Superior temporal gyrus (tissue), 1 donor: ENCODE measurements around the gene ABLIM2.
A peak's percentile ranks its signal among the peaks of the same experiment; 100 is the strongest.
"Not testable (repeated sequence)": the region's sequence is repeated elsewhere in the genome, so short reads cannot be mapped to it uniquely, and the experiment has no call there.

ENCODE experiments used
- DNase-seq: peaks from one replicate; pipeline ENCODE4 v3.0.0-alpha.2; 2016; ENCODE audit errors: extremely low spot score

ABLIM2 gene

GRCh38 chr4:7939377-7940108 is 219.1 kb downstream of the ABLIM2 start, which contains the start of gene AFAP1:
Gene AFAP1 (minus strand): TSS chr4:7939861. CDS start chr4:7872078, 67,783 bp downstream.
- DNase-seq: peak; percentile 89

- DNase-seq: no peak
Observed at GRCh38 chr4:7938609-7939376, 219.8 kb downstream of the ABLIM2 start.

GRCh38 chr4:7938266-7938608 is 220.4 kb downstream of the ABLIM2 start:
- DNase-seq: no peak

GRCh38 chr4:7937006-7937405 is 221.6 kb downstream of the ABLIM2 start:
- DNase-seq: no peak

- DNase-seq: no peak
Observed at GRCh38 chr4:7933651-7934510, 224.7 kb downstream of the ABLIM2 start.

GRCh38 chr4:7932287-7932686 is 226.3 kb downstream of the ABLIM2 start:
- DNase-seq: no peak

GRCh38 chr4:7929118-7929951 is 229.3 kb downstream of the ABLIM2 start:
- DNase-seq: peak; percentile 25

- no peak for DNase-seq
Observed at GRCh38 chr4:7928711-7929110, 229.9 kb downstream of the ABLIM2 start.

GRCh38 chr4:7926822-7927221 is 231.8 kb downstream of the ABLIM2 start:
- no peak for DNase-seq

GRCh38 chr4:7924570-7924969 is 234.0 kb downstream of the ABLIM2 start:
- no peak for DNase-seq

- no peak for DNase-seq
Observed at GRCh38 chr4:7924163-7924562, 234.4 kb downstream of the ABLIM2 start.

GRCh38 chr4:7922466-7922865 is 236.1 kb downstream of the ABLIM2 start:
- no peak for DNase-seq

- no peak for DNase-seq
Observed at GRCh38 chr4:7918981-7919380, 239.6 kb downstream of the ABLIM2 start.

- DNase-seq: not testable (repeated sequence)
Observed at GRCh38 chr4:7918187-7918586, 240.4 kb downstream of the ABLIM2 start.

GRCh38 chr4:7917669-7918068 is 240.9 kb downstream of the ABLIM2 start:
- no peak for DNase-seq

GRCh38 chr4:7915875-7916242 is 242.8 kb downstream of the ABLIM2 start:
- no peak for DNase-seq
